GM19193 (cell line): ENCODE results near the gene SAMD1.

Experiments used
- POLR2A ChIP-seq: IDR thresholded peaks from 4 replicates; pipeline ENCODE4 v1.6.1; 2011; ENCODE audit not compliant: insufficient read depth, insufficient read length; ENCODE audit errors: extremely low read depth

The SAMD1 gene

GRCh38 chr19:14117668-14118164, 27.2 kb upstream of the SAMD1 start, which contains the start of gene PRKACA:
TSS of gene PRKACA (minus strand) at chr19:14117762. CDS start at chr19:14117547, 215 bp downstream.
- TF ChIP-seq POLR2A: no peak

- TF ChIP-seq POLR2A: no peak
Observed at GRCh38 chr19:14116918-14117578, 26.5 kb upstream of the SAMD1 start.

GRCh38 chr19:14116525-14116917, 26.0 kb upstream of the SAMD1 start:
- no peak for TF ChIP-seq POLR2A

- no peak for TF ChIP-seq POLR2A
Observed at GRCh38 chr19:14115756-14116155, 25.2 kb upstream of the SAMD1 start.

GRCh38 chr19:14114854-14115253, 24.3 kb upstream of the SAMD1 start:
- no peak for TF ChIP-seq POLR2A

GRCh38 chr19:14114439-14114838, 23.9 kb upstream of the SAMD1 start:
- no peak for TF ChIP-seq POLR2A

- no peak for TF ChIP-seq POLR2A
Observed at GRCh38 chr19:14113762-14114414, 23.3 kb upstream of the SAMD1 start.

GRCh38 chr19:14112809-14113385, 22.3 kb upstream of the SAMD1 start:
- TF ChIP-seq POLR2A: no peak

- TF ChIP-seq POLR2A: no peak
Observed at GRCh38 chr19:14112051-14112808, 21.7 kb upstream of the SAMD1 start.

- no peak for TF ChIP-seq POLR2A
Observed at GRCh38 chr19:14111486-14111885, 20.9 kb upstream of the SAMD1 start.

GRCh38 chr19:14110650-14111049, 20.1 kb upstream of the SAMD1 start:
- no peak for TF ChIP-seq POLR2A

GRCh38 chr19:14107581-14108461, 17.3 kb upstream of the SAMD1 start:
- TF ChIP-seq POLR2A: no peak

- no peak for TF ChIP-seq POLR2A
Observed at GRCh38 chr19:14106840-14107239, 16.3 kb upstream of the SAMD1 start.

- no peak for TF ChIP-seq POLR2A
Observed at GRCh38 chr19:14105680-14106079, 15.1 kb upstream of the SAMD1 start.

GRCh38 chr19:14103310-14103709, 12.8 kb upstream of the SAMD1 start:
- no peak for TF ChIP-seq POLR2A

GRCh38 chr19:14102756-14103155, 12.2 kb upstream of the SAMD1 start:
- no peak for TF ChIP-seq POLR2A
